ENCODE data around the gene SMAD7. TPM values are rescaled to one million over a fixed set of nuclear protein-coding genes. Genes with fewer than 3 reads are reported as not detected.

Gene SMAD7
- total RNA-seq, 6 experiments from 2014 or later = 29.6 to 35.8 (median 30.7) TPM

- Mint-ChIP-seq H3K9me3 (no peaks in the 10 kb centered on the region), H3K27me3 (ENCODE audit: insufficient read depth) (peaks cover 2% of the 10 kb centered on the region; the same call in 1 of the 2 replicates), H3K4me1 (ENCODE audit: low read depth) (peaks cover 100% of the 10 kb centered on the region), H3K27ac (peak overlapping the region; percentile 93), H3K36me3 (ENCODE audit: low read depth) (peaks cover 32% of the 10 kb centered on the region), H3K4me3 (peak overlapping the region; percentile 71)
- no peak for DNase-seq
- TF ChIP-seq, protein P1, sequence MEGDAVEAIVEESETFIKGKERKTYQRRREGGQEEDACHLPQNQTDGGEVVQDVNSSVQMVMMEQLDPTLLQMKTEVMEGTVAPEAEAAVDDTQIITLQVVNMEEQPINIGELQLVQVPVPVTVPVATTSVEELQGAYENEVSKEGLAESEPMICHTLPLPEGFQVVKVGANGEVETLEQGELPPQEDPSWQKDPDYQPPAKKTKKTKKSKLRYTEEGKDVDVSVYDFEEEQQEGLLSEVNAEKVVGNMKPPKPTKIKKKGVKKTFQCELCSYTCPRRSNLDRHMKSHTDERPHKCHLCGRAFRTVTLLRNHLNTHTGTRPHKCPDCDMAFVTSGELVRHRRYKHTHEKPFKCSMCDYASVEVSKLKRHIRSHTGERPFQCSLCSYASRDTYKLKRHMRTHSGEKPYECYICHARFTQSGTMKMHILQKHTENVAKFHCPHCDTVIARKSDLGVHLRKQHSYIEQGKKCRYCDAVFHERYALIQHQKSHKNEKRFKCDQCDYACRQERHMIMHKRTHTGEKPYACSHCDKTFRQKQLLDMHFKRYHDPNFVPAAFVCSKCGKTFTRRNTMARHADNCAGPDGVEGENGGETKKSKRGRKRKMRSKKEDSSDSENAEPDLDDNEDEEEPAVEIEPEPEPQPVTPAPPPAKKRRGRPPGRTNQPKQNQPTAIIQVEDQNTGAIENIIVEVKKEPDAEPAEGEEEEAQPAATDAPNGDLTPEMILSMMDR (IDR thresholded peaks at IDR 0.05) = 0 out of 2 replicates have a peak, but pooled peaks have one; percentile 7
Observed at GRCh38 chr18:48931680-48932461, 18.9 kb downstream of the SMAD7 start.

- Mint-ChIP-seq H3K4me3 (peak overlapping the region; percentile 82), H3K27ac (peak overlapping the region; percentile 93), H3K36me3 (ENCODE audit: low read depth) (peaks cover 32% of the 10 kb centered on the region), H3K4me1 (ENCODE audit: low read depth) (peaks cover 100% of the 10 kb centered on the region), H3K9me3 (no peaks in the 10 kb centered on the region), H3K27me3 (ENCODE audit: insufficient read depth) (peaks cover under 1% of the 10 kb centered on the region; the same call in 1 of the 2 replicates)
- no peak for DNase-seq
- TF ChIP-seq, protein P1 (IDR thresholded peaks at IDR 0.05) = no peak
Observed at GRCh38 chr18:48930926-48931325, 19.8 kb downstream of the SMAD7 start.

DNA sequence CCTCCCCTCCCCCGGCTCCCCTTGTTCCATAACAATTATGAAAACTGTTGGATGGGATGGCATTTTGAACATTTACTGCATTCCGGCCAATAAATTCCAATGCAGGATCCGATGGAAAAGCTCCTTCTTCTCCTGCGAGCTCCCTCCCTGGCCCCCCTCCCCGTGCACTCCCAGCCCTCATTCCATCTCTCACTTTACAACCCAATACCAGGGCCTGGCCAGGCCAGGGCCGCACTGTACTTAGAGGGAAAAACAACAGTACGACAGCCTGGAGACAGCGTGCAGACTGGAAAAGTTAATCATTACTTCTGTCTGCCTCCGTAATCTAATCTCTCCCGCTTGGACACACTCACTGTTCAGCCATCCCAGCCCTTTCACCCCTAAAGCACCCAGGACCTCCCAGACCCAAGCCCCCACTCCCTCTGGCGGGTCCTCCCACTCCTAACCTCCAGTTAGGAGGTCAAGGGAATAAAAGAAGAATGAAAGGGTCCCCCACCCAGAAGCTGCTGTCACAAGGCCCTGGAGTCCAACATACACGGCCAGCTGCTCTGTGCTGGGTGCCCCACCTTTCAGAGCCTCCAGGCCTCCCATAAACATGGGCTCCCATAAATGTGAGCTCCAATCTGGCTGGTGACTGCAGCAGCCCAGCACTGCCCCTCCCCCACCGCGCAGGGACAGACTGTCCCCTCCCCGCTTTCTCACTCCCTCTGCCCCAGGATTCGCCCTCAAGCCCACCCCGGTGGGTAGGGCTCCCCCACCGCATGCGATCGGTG is 20.6 kb downstream of the SMAD7 start:
- Mint-ChIP-seq H3K27ac (peak overlapping the region; percentile 93), H3K36me3 (ENCODE audit: low read depth) (peaks cover 24% of the 10 kb centered on the region), H3K4me1 (ENCODE audit: low read depth) (peaks cover 100% of the 10 kb centered on the region), H3K4me3 (peak overlapping the region; percentile 82), H3K27me3 (ENCODE audit: insufficient read depth) (no peaks in the 10 kb centered on the region; the same call in 1 of the 2 replicates), H3K9me3 (no peaks in the 10 kb centered on the region)
- DNase-seq = peak; percentile 82
- TF ChIP-seq, protein P1 (IDR thresholded peaks at IDR 0.05) = peak; percentile 10; the same call in 1 of the 2 replicates

GRCh38 chr18:48929212-48929612 is 21.6 kb downstream of the SMAD7 start:
- Mint-ChIP-seq H3K27ac (peak overlapping the region; percentile 93), H3K4me1 (ENCODE audit: low read depth) (peaks cover 100% of the 10 kb centered on the region), H3K9me3 (no peaks in the 10 kb centered on the region), H3K36me3 (ENCODE audit: low read depth) (peaks cover 20% of the 10 kb centered on the region; the same call in 1 of the 2 replicates), H3K4me3 (peak overlapping the region; percentile 82), H3K27me3 (ENCODE audit: insufficient read depth) (no peaks in the 10 kb centered on the region; the same call in 1 of the 2 replicates)
- DNase-seq = no peak
- TF ChIP-seq, protein P1 (IDR thresholded peaks at IDR 0.05) = no peak

DNA sequence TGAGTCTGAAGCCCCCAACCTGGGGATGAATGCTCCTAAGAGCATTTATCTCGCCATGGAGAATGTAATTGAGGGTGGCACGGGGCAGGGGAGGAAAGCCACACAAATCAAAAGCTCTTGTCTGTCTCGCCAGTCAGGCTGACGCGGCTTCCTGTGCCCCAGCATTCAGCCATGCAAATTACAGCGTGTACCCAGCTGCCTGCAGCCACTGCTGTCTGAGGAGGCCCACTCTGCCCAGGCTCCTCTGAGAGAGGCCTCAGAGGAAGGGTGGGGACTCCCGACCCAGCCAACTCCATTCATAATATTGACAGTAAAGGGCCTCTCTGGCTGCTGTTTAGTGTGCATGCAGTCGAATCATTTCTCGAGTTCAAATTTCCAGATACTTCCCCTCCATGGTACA is 22.0 kb downstream of the SMAD7 start:
- Mint-ChIP-seq H3K27me3 (ENCODE audit: insufficient read depth) (no peaks in the 10 kb centered on the region; the same call in 1 of the 2 replicates), H3K36me3 (ENCODE audit: low read depth) (peaks cover 22% of the 10 kb centered on the region), H3K4me1 (ENCODE audit: low read depth) (peaks cover 100% of the 10 kb centered on the region), H3K27ac (peak overlapping the region; percentile 93), H3K4me3 (peak overlapping the region; percentile 82), H3K9me3 (no peaks in the 10 kb centered on the region)
- DNase-seq = no peak
- TF ChIP-seq, protein P1 (IDR thresholded peaks at IDR 0.05) = no peak
